ENCODE data around the gene KCNA10.

Gene KCNA10

DNA sequence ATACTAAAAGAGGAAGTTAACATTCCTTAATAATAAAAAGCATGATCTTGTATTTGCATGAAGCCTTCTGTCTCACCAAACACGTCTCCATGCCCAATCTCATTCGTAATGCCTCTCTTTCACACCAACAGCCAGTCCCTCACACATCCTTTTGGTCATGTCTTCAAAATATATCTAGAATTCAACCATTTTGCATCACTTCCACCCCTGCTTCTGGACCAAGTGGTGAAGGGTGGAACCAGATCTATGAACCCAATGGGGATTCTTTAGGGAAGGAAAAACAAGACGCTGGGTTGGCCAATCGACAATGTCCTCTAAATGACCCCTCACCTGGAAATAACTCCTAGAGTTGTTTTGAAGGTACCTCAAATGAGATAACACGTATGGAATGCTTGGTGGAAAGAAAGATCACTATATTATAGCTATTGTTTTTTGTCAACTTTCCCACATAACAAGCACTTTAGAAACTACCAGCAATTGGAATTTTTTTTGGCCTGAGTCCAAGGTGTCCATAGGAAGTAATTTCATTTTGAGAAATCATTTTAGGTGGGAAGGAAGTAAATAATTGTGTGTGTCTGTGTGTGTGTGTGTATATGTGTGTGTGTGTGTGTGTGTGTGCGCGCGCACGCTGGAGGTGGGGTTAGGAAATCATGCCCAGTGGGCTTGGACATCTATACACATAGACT is at the start of gene KCNA10:
TSS of gene KCNA10 (minus strand) at position 51 of the 686 bp plus-strand sequence. CDS start 388 bp downstream, outside the sequence.
- DNase-seq: no peak

- no peak for DNase-seq
These were observed 47.9 kb upstream of the KCNA10 start for GRCh38 chr1:110566836-110567235.

DNA sequence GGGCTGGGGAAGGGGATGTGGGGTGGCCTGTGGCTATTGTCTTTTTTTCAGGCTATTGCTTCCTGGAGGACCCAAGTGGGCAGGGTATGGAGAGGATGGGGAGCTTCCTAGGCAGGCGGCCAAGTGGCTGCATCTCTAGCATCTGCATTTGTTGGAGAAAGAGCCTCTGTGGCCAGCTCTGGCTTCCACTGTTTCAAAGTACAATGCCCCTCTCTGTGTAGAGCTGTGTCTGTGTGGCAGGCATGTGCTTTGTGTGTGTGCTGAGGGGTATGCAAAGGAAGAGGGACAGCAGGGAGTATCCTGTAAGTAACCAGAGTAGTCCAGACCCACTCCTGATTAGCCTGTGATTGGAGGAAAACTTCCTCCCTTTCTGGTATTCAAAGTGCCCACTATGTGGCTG is 46.6 kb upstream of the KCNA10 start:
- no peak for DNase-seq

DNA sequence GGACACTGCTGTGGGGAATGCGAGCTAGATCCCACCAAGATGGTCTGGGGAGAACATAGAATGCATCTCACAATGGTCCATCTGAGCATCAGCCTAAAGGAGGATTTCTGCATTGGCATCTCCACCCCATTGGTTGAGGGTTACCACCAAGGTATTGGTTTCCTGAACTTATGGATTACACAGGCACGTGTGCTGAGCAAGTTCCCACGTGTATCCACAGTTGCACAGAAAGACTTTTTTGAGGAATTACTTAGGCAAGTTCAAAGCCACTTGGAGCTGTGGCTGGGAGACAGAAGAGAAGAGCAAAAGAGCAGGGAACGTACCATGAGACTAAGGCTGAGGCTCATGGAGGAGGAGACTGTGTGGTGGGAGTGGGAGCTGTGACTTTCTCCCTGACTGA is 44.1 kb upstream of the KCNA10 start:
- DNase-seq: no peak

- DNase-seq: no peak
These were observed 42.6 kb upstream of the KCNA10 start for GRCh38 chr1:110561596-110561995.

GRCh38 chr1:110559157-110559556 is 40.2 kb upstream of the KCNA10 start:
- DNase-seq: no peak

- DNase-seq: no peak
These were observed 38.5 kb upstream of the KCNA10 start for GRCh38 chr1:110557481-110557880.

DNA sequence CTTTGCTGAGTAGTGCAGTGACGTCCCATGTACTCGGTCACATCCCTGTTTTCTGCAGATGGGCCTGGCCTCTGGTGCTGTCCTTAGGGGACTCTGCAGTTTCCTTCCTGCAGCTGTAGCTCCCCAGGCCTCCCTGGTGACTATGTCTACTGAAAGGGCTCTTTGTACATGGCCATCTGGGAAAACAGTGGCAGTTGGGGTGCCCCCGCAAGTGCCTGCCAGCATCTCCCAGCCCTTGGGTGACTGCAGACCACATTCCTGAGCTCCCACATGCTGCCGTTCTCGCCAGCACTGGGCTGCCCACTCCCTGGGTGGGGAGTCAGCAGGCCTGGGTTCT is 37.5 kb upstream of the KCNA10 start:
- no peak for DNase-seq

DNA sequence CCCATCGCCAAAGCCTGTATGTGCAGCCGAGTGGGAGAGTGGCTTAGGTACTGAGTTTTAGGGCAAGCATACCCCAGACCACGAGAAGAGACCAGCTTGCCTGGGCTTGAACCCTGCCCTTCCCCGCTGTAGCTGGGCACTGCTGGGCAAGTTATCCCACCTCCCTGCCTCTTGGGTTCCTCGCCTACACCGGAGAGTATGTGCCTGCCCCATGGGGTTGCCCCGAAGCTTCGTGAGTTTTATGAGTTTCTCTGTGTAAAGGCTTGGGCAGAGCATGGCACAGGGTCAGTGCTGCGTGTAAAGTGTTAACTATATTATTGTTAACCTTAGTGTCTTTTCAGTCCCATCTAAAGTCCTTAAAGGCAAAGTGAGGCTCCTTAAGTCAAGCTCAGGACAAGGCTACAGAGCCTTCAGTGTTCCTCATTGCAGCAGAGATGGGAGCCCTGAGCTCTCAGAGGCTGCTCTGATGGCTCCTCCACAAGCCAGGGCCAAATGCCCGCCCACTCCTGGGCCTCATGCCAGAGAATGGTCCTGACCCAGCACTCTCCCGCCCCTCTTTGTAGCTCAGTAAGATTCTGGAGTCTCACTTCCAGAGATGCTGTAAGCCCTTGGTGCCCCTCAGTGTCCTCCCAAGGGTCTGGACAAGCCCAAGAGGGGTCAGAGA is 37.0 kb upstream of the KCNA10 start:
- no peak for DNase-seq

DNA sequence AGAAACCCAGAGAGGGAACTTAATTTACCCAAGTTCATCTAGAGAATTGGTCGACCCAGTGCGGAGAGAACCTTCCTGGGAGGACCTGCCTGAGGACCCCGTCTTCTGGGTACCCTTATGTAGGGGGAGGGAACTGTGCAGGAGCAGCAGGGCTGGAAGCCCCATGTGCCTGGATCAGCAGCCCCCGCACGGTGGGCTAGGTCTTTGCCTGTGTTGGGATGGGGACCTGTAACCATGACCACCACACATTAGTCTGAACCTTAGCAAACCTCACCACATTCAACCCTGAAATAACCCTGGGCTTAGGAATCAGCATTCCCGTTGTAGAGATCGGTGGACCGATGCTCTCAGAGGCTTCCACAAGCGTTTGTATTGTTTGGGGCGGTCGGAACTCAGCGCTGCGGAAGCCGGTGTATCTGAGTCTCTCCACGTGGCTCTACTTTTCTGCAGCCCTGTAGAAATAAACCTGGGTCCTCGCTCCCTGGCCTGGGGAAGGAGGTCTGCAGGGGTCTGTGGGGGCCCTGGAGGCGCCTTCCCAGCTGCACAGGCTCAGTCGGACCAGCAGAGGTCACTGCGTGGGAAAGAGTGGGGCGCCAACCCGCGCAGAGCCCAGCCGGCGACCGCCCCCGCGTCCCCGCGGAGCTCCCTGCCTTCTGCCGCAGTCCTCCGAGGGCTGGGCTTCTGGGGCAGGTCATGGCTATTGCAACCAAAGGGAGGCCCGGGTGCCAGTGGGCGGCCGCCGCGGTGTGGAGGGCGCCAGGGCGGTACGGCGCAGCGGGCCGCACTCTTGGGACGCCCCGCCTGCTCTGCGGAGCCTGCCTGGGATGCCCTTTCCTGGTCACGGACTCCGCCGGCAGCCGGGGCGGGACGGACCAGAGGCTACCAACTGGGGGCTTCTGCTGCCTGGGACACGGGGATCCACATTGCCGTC is 36.2 kb upstream of the KCNA10 start:
- DNase-seq: no peak

GRCh38 chr1:110551278-110551809 is 32.4 kb upstream of the KCNA10 start:
- no peak for DNase-seq

GRCh38 chr1:110549831-110550230 is 30.9 kb upstream of the KCNA10 start:
- DNase-seq: no peak

GRCh38 chr1:110548381-110548780 is 29.4 kb upstream of the KCNA10 start:
- no peak for DNase-seq

DNA sequence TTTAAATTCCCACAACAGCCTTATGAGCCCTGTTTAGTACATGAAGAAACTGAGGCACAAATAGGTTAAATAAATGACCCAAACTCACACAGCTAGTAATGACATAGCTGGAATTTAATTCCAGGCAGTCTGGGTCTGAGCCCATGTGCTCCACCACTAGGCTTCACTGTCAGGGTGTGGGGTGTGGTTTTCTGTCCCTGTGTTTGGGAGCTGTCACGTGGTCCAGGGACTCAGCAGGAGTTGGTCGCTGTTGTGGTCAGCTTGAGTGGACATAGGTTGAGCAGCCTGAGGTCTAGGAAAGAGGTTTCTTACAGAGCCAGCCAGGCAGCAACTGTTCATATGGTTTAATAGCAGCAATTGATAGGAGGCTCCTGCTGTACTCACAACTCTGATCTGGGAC is 28.0 kb upstream of the KCNA10 start:
- DNase-seq: no peak

GRCh38 chr1:110545492-110545891 is 26.5 kb upstream of the KCNA10 start:
- DNase-seq: no peak

- no peak for DNase-seq
These were observed 25.8 kb upstream of the KCNA10 start for GRCh38 chr1:110544753-110545152.

DNA sequence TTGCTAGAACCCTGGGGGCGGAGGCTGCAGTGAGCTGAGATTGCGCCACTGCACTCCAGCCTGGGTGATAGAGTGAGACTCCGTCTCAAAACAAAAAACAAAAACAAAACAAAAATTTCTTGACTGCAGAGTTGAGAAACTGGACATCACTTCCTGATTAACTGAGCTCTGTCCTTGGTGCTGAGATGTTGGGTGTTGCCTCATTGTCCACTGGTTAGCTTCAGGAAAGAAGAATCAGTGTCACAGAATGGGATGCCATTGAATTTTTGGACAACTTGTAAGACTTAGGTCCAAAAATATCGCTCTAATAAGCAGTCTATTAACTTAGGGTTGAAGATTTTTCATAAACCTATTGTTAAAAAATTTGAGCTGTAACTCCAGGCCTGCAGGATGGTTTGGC is 23.8 kb upstream of the KCNA10 start:
- no peak for DNase-seq

GRCh38 chr1:110541906-110542395 is 23.0 kb upstream of the KCNA10 start:
- DNase-seq: no peak

- no peak for DNase-seq
These were observed 22.1 kb upstream of the KCNA10 start for GRCh38 chr1:110540891-110541685.

GRCh38 chr1:110538921-110539320 is 19.9 kb upstream of the KCNA10 start:
- no peak for DNase-seq

GRCh38 chr1:110538075-110538474 is 19.1 kb upstream of the KCNA10 start:
- DNase-seq: no peak

DNA sequence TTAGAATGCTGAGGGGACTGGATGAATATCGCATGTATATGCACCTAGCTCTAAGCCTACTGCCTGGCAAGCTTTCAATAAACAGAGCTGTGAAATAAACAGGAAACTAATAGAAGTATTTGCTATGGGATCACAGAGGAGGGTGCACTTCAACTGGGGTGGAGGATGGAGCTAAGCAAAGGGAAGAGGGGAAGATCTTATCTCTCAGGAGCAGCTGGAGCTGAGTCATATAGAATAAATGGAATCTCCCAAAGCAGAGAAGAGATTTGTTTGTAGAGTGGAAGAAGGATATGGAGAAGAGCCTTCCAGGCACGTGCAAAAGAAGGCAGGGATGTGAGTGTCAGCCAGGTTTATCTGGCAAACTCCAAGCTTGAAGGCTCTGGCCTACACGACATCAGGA is 17.0 kb upstream of the KCNA10 start:
- DNase-seq: no peak

- no peak for DNase-seq
These were observed 14.3 kb upstream of the KCNA10 start for GRCh38 chr1:110533230-110533629.
